HepG2 (cell line): ENCODE data around the gene C19orf38. TPM values are rescaled to one million over a fixed set of nuclear protein-coding genes. Genes with fewer than 3 reads are reported as not detected.

ENCODE experiments used
- CREM ChIP-seq, 2 experiments: sonication (generic) in 1 of 2; formaldehyde crosslinking in 1 of 2; IDR thresholded peaks; 2 replicates each; pipeline versions ENCODE4 v1.4.0 to v1.6.1; 2016 to 2020; ENCODE audit warnings: antibody characterized with exemption in 1 of 2, mild to moderate bottlenecking in 1 of 2, missing genetic modification reagents in 1 of 2
- ETS1 ChIP-seq: sonication (generic); formaldehyde crosslinking; IDR thresholded peaks from 2 replicates; pipeline ENCODE4 v1.4.0; 2020; ENCODE audit warnings: missing genetic modification reagents
- NCOR1 ChIP-seq: fragments of 200-600 bp; sonication (generic); IDR thresholded peaks from 2 replicates; pipeline ENCODE4 v1.7.0; 2017; ENCODE audit warnings: antibody characterized with exemption, low read length, borderline replicate concordance
- NFRKB ChIP-seq: fragments of 450-650 bp; IDR thresholded peaks from 2 replicates; pipeline ENCODE4 v1.6.1; 2017
- SMC3 ChIP-seq: IDR thresholded peaks from 2 replicates; pipeline ENCODE4 v1.6.1; 2011; ENCODE audit warnings: low read length, improper control_type of control experiment
- STAG1 ChIP-seq: sonication (generic); formaldehyde crosslinking; IDR thresholded peaks from 2 replicates; pipeline ENCODE4 v1.4.0; 2020; ENCODE audit warnings: missing genetic modification reagents
- TEAD3 ChIP-seq: optimal IDR thresholded peaks from 2 replicates; pipeline ENCODE3; 2016; ENCODE audit warnings: borderline replicate concordance
- THAP11 ChIP-seq: IDR thresholded peaks from 2 replicates; pipeline ENCODE4 v1.6.1; 2016; ENCODE audit warnings: missing biosample characterization, missing genetic modification reagents
- XRCC5 ChIP-seq: fragments of 200-400 bp; formaldehyde crosslinking; optimal IDR thresholded peaks from 2 replicates; pipeline ENCODE3; 2017; ENCODE audit warnings: mild to moderate bottlenecking, low read length
- ZBTB7B ChIP-seq: sonication (generic); formaldehyde crosslinking; IDR thresholded peaks from 2 replicates; pipeline ENCODE4 v1.4.0; 2020; ENCODE audit warnings: missing genetic modification reagents
- ZBTB8A ChIP-seq: sonication (generic); formaldehyde crosslinking; IDR thresholded peaks from 2 replicates; pipeline ENCODE4 v1.4.0; 2020; ENCODE audit warnings: mild to moderate bottlenecking, low read depth, missing genetic modification reagents, borderline replicate concordance
- ZNF335 ChIP-seq: sonication (generic); formaldehyde crosslinking; IDR thresholded peaks from 2 replicates; pipeline ENCODE4 v1.4.0; 2020; ENCODE audit warnings: missing genetic modification reagents
- ZNF362 ChIP-seq: sonication (generic); formaldehyde crosslinking; IDR thresholded peaks from 2 replicates; pipeline ENCODE4 v1.4.0; 2020; ENCODE audit warnings: missing genetic modification reagents, mild to moderate bottlenecking, borderline replicate concordance
- ZNF510 ChIP-seq: sonication (generic); formaldehyde crosslinking; IDR thresholded peaks from 2 replicates; pipeline ENCODE4 v1.4.0; 2020; ENCODE audit warnings: low read depth, mild to moderate bottlenecking, missing genetic modification reagents
- ZSCAN21 ChIP-seq: sonication (generic); formaldehyde crosslinking; IDR thresholded peaks from 2 replicates; pipeline ENCODE4 v1.8.0; 2022; ENCODE audit warnings: mild to moderate bottlenecking, missing genetic modification reagents, moderate library complexity, borderline replicate concordance
- polyA plus RNA-seq, 8 experiments: library from polyadenylated mRNA; depleted of rRNA in 3 of 8; stranded (reverse) in 7 of 8; unstranded in 1 of 8; fragments of >200 nt; fragmentation: Illumina TruSeq in 4 of 8; extraction: Trizol in 4 of 8; gene quantifications; 2 replicates each; pipeline versions ENCODE4 v1.2.1 to v1.2.3, GENCODE V29; 2011 to 2016; ENCODE audit warnings: low read depth in 4 of 8, missing spikeins in 1 of 8, mixed read lengths in 1 of 8; ENCODE audit not compliant: insufficient read depth in 1 of 8
- total RNA-seq, 5 experiments: library from RNA; depleted of rRNA; stranded (reverse); fragments of >200 nt; fragmentation: Illumina TruSeq; extraction: Trizol; gene quantifications; 2 replicates each; pipeline ENCODE4 v1.2.3, GENCODE V29; 2016; ENCODE audit warnings: low read depth in 1 of 5
- TF ChIP-seq, protein P1 (sequence below): sonication (generic); formaldehyde crosslinking; IDR thresholded peaks from 2 replicates; pipeline ENCODE4 v1.5.0; 2020; ENCODE audit warnings: mild to moderate bottlenecking, missing genetic modification reagents, moderate library complexity
- TF ChIP-seq, protein P2 (sequence below), 2 experiments: sonication (generic) in 1 of 2; formaldehyde crosslinking in 1 of 2; IDR thresholded peaks; 2 replicates each; pipeline versions ENCODE4 v1.6.1 to v1.9.0; 2014 to 2022; ENCODE audit warnings: antibody characterized with exemption in 1 of 2, borderline replicate concordance in 1 of 2, inconsistent platforms in 1 of 2, low read depth in 1 of 2, missing genetic modification reagents in 1 of 2
- TF ChIP-seq, protein P3 (sequence below): sonication (generic); formaldehyde crosslinking; conservative IDR thresholded peaks from 2 replicates; pipeline ENCODE4 v1.5.0; 2020; ENCODE audit warnings: missing genetic modification reagents

Gene C19orf38
- total and polyA plus RNA-seq, 2 of the 13 experiments (the other 11 are each of a cell fraction or from before 2014, with no cell fraction given), result 0.11 TPM; not detected in 1

GRCh38 chr19:10858204-10858828, 10.1 kb downstream of the C19orf38 start (continued):
- TF ChIP-seq, protein P1, sequence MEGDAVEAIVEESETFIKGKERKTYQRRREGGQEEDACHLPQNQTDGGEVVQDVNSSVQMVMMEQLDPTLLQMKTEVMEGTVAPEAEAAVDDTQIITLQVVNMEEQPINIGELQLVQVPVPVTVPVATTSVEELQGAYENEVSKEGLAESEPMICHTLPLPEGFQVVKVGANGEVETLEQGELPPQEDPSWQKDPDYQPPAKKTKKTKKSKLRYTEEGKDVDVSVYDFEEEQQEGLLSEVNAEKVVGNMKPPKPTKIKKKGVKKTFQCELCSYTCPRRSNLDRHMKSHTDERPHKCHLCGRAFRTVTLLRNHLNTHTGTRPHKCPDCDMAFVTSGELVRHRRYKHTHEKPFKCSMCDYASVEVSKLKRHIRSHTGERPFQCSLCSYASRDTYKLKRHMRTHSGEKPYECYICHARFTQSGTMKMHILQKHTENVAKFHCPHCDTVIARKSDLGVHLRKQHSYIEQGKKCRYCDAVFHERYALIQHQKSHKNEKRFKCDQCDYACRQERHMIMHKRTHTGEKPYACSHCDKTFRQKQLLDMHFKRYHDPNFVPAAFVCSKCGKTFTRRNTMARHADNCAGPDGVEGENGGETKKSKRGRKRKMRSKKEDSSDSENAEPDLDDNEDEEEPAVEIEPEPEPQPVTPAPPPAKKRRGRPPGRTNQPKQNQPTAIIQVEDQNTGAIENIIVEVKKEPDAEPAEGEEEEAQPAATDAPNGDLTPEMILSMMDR (CRISPR knock-in tag), result peak; percentile 75
- TF ChIP-seq CREM (IDR thresholded peaks at IDR 0.05) (no peak), CREM (CRISPR knock-in tag; IDR thresholded peaks at IDR 0.05) (no peak), STAG1 (CRISPR knock-in tag) (peak; percentile 31), ZBTB7B (CRISPR knock-in tag) (peak; percentile 99), NCOR1 (no peak), XRCC5 (peak; percentile 33), ZSCAN21 (no peak), THAP11 (0 out of 2 replicates have a peak, but pooled peaks have one; percentile 32), ZNF510 (CRISPR knock-in tag) (no peak), TEAD3 (CRISPR knock-in tag) (peak; percentile 50), ETS1 (CRISPR knock-in tag) (no peak), SMC3 (peak; percentile 30), ZNF362 (CRISPR knock-in tag) (peak; percentile 17; the same call in 1 of the 2 replicates), ZBTB8A (CRISPR knock-in tag) (no peak), NFRKB (no peak), ZNF335 (CRISPR knock-in tag) (peak; percentile 59; the same call in 1 of the 2 replicates)
- TF ChIP-seq, protein P2, sequence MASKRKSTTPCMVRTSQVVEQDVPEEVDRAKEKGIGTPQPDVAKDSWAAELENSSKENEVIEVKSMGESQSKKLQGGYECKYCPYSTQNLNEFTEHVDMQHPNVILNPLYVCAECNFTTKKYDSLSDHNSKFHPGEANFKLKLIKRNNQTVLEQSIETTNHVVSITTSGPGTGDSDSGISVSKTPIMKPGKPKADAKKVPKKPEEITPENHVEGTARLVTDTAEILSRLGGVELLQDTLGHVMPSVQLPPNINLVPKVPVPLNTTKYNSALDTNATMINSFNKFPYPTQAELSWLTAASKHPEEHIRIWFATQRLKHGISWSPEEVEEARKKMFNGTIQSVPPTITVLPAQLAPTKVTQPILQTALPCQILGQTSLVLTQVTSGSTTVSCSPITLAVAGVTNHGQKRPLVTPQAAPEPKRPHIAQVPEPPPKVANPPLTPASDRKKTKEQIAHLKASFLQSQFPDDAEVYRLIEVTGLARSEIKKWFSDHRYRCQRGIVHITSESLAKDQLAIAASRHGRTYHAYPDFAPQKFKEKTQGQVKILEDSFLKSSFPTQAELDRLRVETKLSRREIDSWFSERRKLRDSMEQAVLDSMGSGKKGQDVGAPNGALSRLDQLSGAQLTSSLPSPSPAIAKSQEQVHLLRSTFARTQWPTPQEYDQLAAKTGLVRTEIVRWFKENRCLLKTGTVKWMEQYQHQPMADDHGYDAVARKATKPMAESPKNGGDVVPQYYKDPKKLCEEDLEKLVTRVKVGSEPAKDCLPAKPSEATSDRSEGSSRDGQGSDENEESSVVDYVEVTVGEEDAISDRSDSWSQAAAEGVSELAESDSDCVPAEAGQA (IDR thresholded peaks at IDR 0.05; ENCODE audit: low read depth), result no peak
- TF ChIP-seq, protein P2 (CRISPR knock-in tag; IDR thresholded peaks at IDR 0.05; ENCODE audit: borderline replicate concordance), result no peak
- TF ChIP-seq, protein P3, sequence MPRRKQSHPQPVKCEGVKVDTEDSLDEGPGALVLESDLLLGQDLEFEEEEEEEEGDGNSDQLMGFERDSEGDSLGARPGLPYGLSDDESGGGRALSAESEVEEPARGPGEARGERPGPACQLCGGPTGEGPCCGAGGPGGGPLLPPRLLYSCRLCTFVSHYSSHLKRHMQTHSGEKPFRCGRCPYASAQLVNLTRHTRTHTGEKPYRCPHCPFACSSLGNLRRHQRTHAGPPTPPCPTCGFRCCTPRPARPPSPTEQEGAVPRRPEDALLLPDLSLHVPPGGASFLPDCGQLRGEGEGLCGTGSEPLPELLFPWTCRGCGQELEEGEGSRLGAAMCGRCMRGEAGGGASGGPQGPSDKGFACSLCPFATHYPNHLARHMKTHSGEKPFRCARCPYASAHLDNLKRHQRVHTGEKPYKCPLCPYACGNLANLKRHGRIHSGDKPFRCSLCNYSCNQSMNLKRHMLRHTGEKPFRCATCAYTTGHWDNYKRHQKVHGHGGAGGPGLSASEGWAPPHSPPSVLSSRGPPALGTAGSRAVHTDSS, result no peak
